GM13976 (cell line): ENCODE results near the gene FTCD.
"Not testable (repeated sequence)": the region's sequence is repeated elsewhere in the genome, so short reads cannot be mapped to it uniquely, and the experiment has no call there.

Experiments
- DNase-seq: peaks from one replicate; pipeline ENCODE4 v3.0.0; 2012; ENCODE audit warnings: low spot score
- CTCF ChIP-seq: IDR thresholded peaks from 2 replicates; pipeline ENCODE4 v1.5.1; 2012; ENCODE audit warnings: borderline replicate concordance, mild to moderate bottlenecking; ENCODE audit not compliant: insufficient read depth; ENCODE audit errors: extremely low read depth, missing control alignments, control extremely low read depth
- in situ Hi-C: fragments of 300-500 bp; cut with MboI; formaldehyde crosslinking; loops from one replicate; pipeline ENCODE4 v1.12.0; 2022; ENCODE audit warnings: low sequenced_read_pairs, mixed read lengths, inconsistent platforms; ENCODE audit not compliant: unreplicated experiment

Gene FTCD

GRCh38 chr21:46109313-46110221 is 45.8 kb downstream of the FTCD start:
- in situ Hi-C loops, result no loop called here
- no peak for TF ChIP-seq CTCF
- no peak for DNase-seq

- no peak for TF ChIP-seq CTCF
- no peak for DNase-seq
- in situ Hi-C loops, result no loop called here
Observed at GRCh38 chr21:46108827-46109312, 46.5 kb downstream of the FTCD start.

- in situ Hi-C loops, DNase-seq: not testable (repeated sequence)
Observed at GRCh38 chr21:46107376-46107775, 48.0 kb downstream of the FTCD start.

GRCh38 chr21:46104104-46104503 is 51.3 kb downstream of the FTCD start:
- no peak for TF ChIP-seq CTCF
- DNase-seq, result no peak
- in situ Hi-C loops, result no loop called here

- DNase-seq, result no peak
- in situ Hi-C loops, result no loop called here
- no peak for TF ChIP-seq CTCF
Observed at GRCh38 chr21:46100906-46101305, 54.5 kb downstream of the FTCD start.

GRCh38 chr21:46100426-46100825 is 55.0 kb downstream of the FTCD start:
- in situ Hi-C loops, result no loop called here
- no peak for TF ChIP-seq CTCF
- no peak for DNase-seq

- DNase-seq, result no peak
- TF ChIP-seq CTCF, result no peak
- in situ Hi-C loops, result no loop called here
Observed at GRCh38 chr21:46100020-46100419, 55.4 kb downstream of the FTCD start.
